Kidney (tissue), 14 donors: ENCODE measurements around the gene CHL1. TPM values are rescaled to one million over a fixed set of nuclear protein-coding genes. Genes with fewer than 3 reads are reported as not detected.

Source experiments
- DNase-seq, 5 donors: peaks; one replicate each; pipeline ENCODE4 v3.0.0-alpha.2; 2013 to 2020
- FAIRE-seq: peaks from 2 replicates; lab custom pipeline; 2012; peaks lifted over from hg19 to GRCh38; lab: Jason Lieb, UNC
- H3K27ac ChIP-seq, 2 donors: one replicate each; pipeline ENCODE4 v1.7.0; 2013; ENCODE audit warnings: low read depth in 2 of 2, low read length in 2 of 2, inconsistent platforms in 1 of 2
- H3K27me3 ChIP-seq: one replicate; pipeline ENCODE4 v1.7.1; 2013; ENCODE audit warnings: low read length, inconsistent platforms; ENCODE audit not compliant: control insufficient read depth, insufficient read depth
- H3K36me3 ChIP-seq, 3 donors: one replicate each; pipeline versions ENCODE4 v1.7.0 to v1.7.1; 2013; ENCODE audit warnings: low read length in 3 of 3, control low read depth in 1 of 3, inconsistent platforms in 1 of 3; ENCODE audit not compliant: insufficient read depth in 3 of 3, control insufficient read depth in 2 of 3
- H3K4me1 ChIP-seq, 3 donors: one replicate each; pipeline versions ENCODE4 v1.7.0 to v1.7.1; 2013; ENCODE audit warnings: low read length in 3 of 3, inconsistent platforms in 1 of 3, low read depth in 1 of 3; ENCODE audit not compliant: control insufficient read depth in 2 of 3, insufficient read depth in 2 of 3
- H3K4me3 ChIP-seq, 3 donors: one replicate each; pipeline versions ENCODE4 v1.7.0 to v1.8.1; 2013; ENCODE audit warnings: low read length in 3 of 3, control low read depth in 1 of 3, inconsistent platforms in 1 of 3
- H3K9ac ChIP-seq, 3 donors: one replicate each; pipeline versions ENCODE4 v1.7.0 to v1.7.1; 2013; ENCODE audit warnings: low read length in 3 of 3, control low read depth in 1 of 3, inconsistent platforms in 1 of 3
- H3K9me3 ChIP-seq, 3 donors: one replicate each; pipeline versions ENCODE4 v1.7.0 to v1.7.1; 2013; ENCODE audit warnings: low read length in 3 of 3, control low read depth in 1 of 3, inconsistent platforms in 1 of 3; ENCODE audit not compliant: control insufficient read depth in 2 of 3, insufficient read depth in 1 of 3
- intact Hi-C: fragments of 100-400 bp; cut with DNase I; formaldehyde crosslinking; loops from one replicate; pipeline ENCODE4 v1.11.1; 2022
- polyA plus RNA-seq: library from polyadenylated mRNA; stranded (reverse); fragments of 350-450 nt; fragmentation: Illumina TruSeq; extraction: RNeasy Lipid Tissue Mini Kit (QIAGEN cat#74804); gene quantifications from one replicate; pipeline ENCODE4 v1.2.3, GENCODE V29; 2014; ENCODE audit warnings: low read depth, low replicate concordance; ENCODE audit not compliant: insufficient read depth
- total RNA-seq: library from RNA; stranded (reverse); fragmentation: NEBNext Ultra II Directional; extraction: Animal tissue kit (Norgen Biotek cat#: 25700); gene quantifications from one replicate; pipeline ENCODE4 v1.2.1, GENCODE V29; 2021
- TF ChIP-seq, protein P1 (sequence below): IDR thresholded peaks from 3 replicates; pipeline ENCODE4 v1.5.1; 2012; ENCODE audit warnings: mild to moderate bottlenecking, moderate library complexity, borderline replicate concordance; ENCODE audit not compliant: insufficient read depth; ENCODE audit errors: extremely low read depth
- donor health status: control.
- donor health status: control.
- donor health status: control.
- donor health status: control.
- donor health status: control.
- donor health status: DM: yes; HTN: yes; CAD: no.
- donor health status: Normal renal cell carcinoma (clear cell type).

The CHL1 gene
- total and polyA plus RNA-seq, 2 donors from 2014 or later, result 10.6 to 109 TPM

DNA sequence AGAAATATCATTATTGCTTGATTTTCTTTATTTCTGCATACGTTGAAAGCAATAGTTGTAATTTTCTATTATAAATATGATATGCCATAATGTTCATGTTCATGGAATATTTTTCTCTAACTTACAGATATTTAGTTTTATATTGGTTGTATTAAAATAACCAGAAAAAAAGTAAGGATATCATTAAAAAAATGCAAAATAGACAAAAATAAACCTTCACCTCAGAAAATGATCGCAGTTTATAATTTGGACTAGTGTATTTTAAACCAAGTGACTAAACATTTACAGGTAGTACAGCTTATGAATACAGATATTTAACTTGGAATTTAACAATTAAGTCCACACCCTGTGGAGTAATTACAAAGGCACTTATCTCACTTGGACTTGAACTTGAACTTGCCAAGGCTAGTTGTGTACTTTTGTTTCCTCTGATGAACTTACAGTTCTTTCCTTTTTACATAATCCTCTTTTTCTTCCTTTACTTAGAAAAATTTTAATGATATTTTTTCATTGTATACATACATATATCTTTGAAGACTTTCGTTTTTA, 156.7 kb downstream of the CHL1 start:
- peak; percentile 25 for FAIRE-seq
- Histone ChIP-seq H3K9me3 (no peaks in the 10 kb centered on the region), H3K4me3 (no peak overlapping the region), H3K36me3 (no peaks in the 10 kb centered on the region), H3K9ac (no peak overlapping the region), H3K27me3 (no peaks in the 10 kb centered on the region), H3K27ac (no peak overlapping the region), H3K4me1 (peaks cover 0 to 26% (median 6%) of the 10 kb centered on the region in 3 donors)
- intact Hi-C loops, result no loop called here
- TF ChIP-seq, protein P1, sequence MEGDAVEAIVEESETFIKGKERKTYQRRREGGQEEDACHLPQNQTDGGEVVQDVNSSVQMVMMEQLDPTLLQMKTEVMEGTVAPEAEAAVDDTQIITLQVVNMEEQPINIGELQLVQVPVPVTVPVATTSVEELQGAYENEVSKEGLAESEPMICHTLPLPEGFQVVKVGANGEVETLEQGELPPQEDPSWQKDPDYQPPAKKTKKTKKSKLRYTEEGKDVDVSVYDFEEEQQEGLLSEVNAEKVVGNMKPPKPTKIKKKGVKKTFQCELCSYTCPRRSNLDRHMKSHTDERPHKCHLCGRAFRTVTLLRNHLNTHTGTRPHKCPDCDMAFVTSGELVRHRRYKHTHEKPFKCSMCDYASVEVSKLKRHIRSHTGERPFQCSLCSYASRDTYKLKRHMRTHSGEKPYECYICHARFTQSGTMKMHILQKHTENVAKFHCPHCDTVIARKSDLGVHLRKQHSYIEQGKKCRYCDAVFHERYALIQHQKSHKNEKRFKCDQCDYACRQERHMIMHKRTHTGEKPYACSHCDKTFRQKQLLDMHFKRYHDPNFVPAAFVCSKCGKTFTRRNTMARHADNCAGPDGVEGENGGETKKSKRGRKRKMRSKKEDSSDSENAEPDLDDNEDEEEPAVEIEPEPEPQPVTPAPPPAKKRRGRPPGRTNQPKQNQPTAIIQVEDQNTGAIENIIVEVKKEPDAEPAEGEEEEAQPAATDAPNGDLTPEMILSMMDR, result no peak
- no peak for DNase-seq

DNA sequence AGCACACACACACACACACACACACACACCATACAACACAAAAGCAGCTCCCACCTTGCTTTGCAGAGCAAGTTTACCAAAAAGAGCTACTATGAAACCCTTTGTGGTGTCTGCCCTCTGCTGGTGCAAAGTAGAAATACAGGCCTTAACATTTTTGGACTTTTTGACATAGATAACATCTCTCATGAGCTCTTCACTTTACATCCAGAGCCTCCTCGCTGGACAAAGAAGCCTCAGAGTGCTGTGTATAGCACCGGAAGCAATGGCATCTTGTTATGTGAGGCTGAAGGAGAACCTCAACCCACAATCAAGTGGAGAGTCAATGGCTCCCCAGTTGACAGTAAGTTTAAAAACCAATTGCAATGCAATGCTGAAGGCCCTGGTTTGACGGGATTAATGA, 157.9 kb downstream of the CHL1 start:
- no peaks in the 10 kb centered on the region for H3K9me3 ChIP-seq
- H3K36me3 ChIP-seq, result no peaks in the 10 kb centered on the region
- FAIRE-seq, result no peak
- no peaks in the 10 kb centered on the region for H3K27me3 ChIP-seq
- intact Hi-C loops, result no loop called here
- DNase-seq, result peak in 3 of 5 donors; percentile 49 to 71 (median 69)
- no peak overlapping the region for H3K4me3 ChIP-seq
- H3K4me1 ChIP-seq, result peaks cover 0 to 26% (median 10%) of the 10 kb centered on the region in 3 donors
- no peak overlapping the region for H3K9ac ChIP-seq
- TF ChIP-seq, protein P1, result peak; percentile 65
- no peak overlapping the region for H3K27ac ChIP-seq

DNA sequence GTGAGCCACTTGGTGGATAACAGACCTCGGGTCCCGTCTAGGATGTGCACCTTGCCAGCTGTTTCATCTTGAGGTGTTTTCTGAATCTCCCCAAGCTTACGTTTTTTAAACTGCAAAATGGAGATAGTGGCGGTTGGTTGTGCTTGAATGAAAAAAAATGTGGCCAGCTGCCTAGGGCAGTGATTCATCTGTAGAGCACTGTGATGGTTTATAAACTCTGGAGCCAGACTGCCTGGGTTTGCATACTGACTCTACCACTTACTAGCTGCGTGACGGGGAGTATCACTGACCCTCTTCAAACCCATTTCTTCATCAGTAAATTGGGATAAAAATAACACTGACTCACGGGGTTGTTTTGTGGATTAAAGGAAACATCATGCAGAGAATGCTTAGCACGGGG, 159.1 kb downstream of the CHL1 start:
- intact Hi-C loops, result no loop called here
- Histone ChIP-seq H3K36me3 (no peaks in the 10 kb centered on the region), H3K9me3 (no peaks in the 10 kb centered on the region), H3K4me1 (peaks cover 0 to 26% (median 12%) of the 10 kb centered on the region in 3 donors), H3K27me3 (no peaks in the 10 kb centered on the region), H3K4me3 (no peak overlapping the region), H3K9ac (no peak overlapping the region), H3K27ac (no peak overlapping the region)
- FAIRE-seq (no peak), DNase-seq (no peak)
- TF ChIP-seq, protein P1, result no peak
